Stromal cell of bone marrow (primary cell): ENCODE results near the gene CCDC198.

ENCODE experiments used
- DNase-seq: peaks from one replicate; pipeline ENCODE4 v3.0.0-alpha.2; 2012; ENCODE audit warnings: low read depth

The CCDC198 gene

GRCh38 chr14:57464008-57464730 is 29.5 kb downstream of the CCDC198 start:
- no peak for DNase-seq

- DNase-seq: no peak
These were observed 31.1 kb downstream of the CCDC198 start for GRCh38 chr14:57462551-57462950.

- DNase-seq: no peak
These were observed 31.8 kb downstream of the CCDC198 start for GRCh38 chr14:57461777-57462320.

- no peak for DNase-seq
These were observed 57.7 kb downstream of the CCDC198 start for GRCh38 chr14:57435923-57436322.

- no peak for DNase-seq
These were observed 72.7 kb downstream of the CCDC198 start for GRCh38 chr14:57420986-57421385.

GRCh38 chr14:57420033-57420432 is 73.6 kb downstream of the CCDC198 start:
- no peak for DNase-seq
